Retinal pigment epithelial cell (primary cell): ENCODE measurements around the gene DMPK.
A peak's percentile ranks its signal among the peaks of the same experiment; 100 is the strongest.

Source experiments
- DNase-seq: peaks from one replicate; pipeline ENCODE4 v3.0.0-alpha.2; 2010; ENCODE audit warnings: low read depth
- H3K4me3 ChIP-seq: 2 replicates; pipeline ENCODE4 v1.5.1; 2011; ENCODE audit warnings: mild to moderate bottlenecking, low read length, control low read depth, moderate library complexity
- CTCF ChIP-seq: conservative IDR thresholded peaks from 2 replicates; pipeline ENCODE4 v1.5.1; 2011; ENCODE audit warnings: low read depth, low read length, control low read depth, inconsistent platforms

The DMPK gene

GRCh38 chr19:45782162-45782691, at the start of gene DMPK:
Gene DMPK, minus strand, starts transcription at chr19:45782490. Its CDS starts 138 bp downstream, at chr19:45782352.
- peak within 1 kb of the TSS; percentile 54 for H3K4me3 ChIP-seq
- DNase-seq, result no peak
- TF ChIP-seq CTCF, result no peak

GRCh38 chr19:45828945-45829344, 46.7 kb upstream of the DMPK start:
- TF ChIP-seq CTCF, result no peak
- H3K4me3 ChIP-seq, result no peak overlapping the region

GRCh38 chr19:45828523-45828922, 46.2 kb upstream of the DMPK start:
- no peak for DNase-seq
- no peak overlapping the region for H3K4me3 ChIP-seq
- TF ChIP-seq CTCF, result no peak

More at GRCh38 chr19:45828945-45829344, 46.7 kb upstream of the DMPK start:
- DNase-seq, result no peak

GRCh38 chr19:45827459-45828093, 45.3 kb upstream of the DMPK start:
- no peak for TF ChIP-seq CTCF
- DNase-seq, result no peak
- H3K4me3 ChIP-seq, result no peak overlapping the region

- no peak overlapping the region for H3K4me3 ChIP-seq
- no peak for DNase-seq
- no peak for TF ChIP-seq CTCF
These were observed 44.6 kb upstream of the DMPK start for GRCh38 chr19:45826934-45827333.

- no peak for TF ChIP-seq CTCF
- no peak overlapping the region for H3K4me3 ChIP-seq
- no peak for DNase-seq
These were observed 43.9 kb upstream of the DMPK start for GRCh38 chr19:45825917-45826893.

GRCh38 chr19:45825263-45825605, 42.9 kb upstream of the DMPK start:
- H3K4me3 ChIP-seq, result no peak overlapping the region
- no peak for TF ChIP-seq CTCF
- DNase-seq, result no peak
